GM21825 (cell line): ENCODE data around the gene PDCD4.

ENCODE experiments used
- ATAC-seq: cut with Tn5 transposase; IDR thresholded peaks from one replicate; pipeline ENCODE4 v1.9.1; 2021; ENCODE audit warnings: mild to moderate bottlenecking, moderate library complexity; ENCODE audit not compliant: unreplicated experiment

Gene PDCD4

DNA sequence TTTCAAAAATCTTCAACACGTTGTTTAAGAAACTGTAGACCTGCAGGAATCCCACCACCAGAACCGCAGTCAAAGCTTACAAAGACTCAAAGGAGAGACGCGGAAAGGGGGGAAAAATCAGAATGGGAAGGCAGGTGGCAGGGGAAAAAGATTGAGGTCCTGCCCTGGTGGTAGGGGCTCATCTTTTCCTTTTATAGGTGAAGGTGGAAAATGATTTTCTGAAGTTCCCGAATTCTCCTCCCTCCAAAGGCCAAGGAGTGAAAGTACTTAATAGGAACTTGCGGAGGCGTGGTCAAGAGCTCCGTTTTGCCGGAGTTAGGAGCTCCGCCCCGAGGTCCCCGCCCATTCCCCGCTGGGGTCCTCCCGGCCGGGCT, 46.5 kb downstream of the PDCD4 start:
- ATAC-seq: no peak

DNA sequence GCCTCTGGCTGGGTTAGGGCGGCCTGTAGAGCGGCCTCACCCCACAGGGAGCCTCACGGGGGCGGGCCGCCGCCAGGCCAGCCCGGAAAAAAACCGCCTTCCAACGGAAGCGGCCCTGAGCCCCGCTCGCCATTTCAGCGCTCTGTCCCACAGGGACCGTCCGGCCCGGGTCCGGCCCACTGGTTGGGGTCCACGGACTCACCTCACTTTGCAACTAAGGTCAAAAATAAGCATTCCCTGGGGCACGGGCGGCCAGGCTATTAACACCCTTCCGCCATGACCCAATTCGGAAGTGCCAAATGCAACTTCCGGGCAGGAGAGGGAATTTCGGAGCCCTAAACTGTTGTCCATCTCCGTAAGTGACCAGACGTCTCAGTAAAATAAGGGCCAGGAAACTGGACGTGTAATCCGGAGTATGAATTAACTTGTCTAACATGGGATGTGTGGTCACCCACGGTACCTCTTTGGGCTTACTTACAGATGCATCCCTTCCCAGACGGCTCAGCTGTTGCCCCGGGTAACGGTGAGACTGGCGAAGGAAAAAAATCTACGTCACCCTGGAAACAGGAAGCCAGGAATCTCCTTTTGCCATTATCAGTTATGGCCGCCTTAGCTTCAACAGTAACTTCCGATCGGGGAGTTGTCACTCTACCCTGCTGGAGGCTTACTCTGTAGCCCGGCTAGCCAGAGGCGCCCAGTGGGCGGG, 47.1 kb downstream of the PDCD4 start, which contains the start of gene BBIP1:
BBIP1 (minus strand) TSS at position 538 of the 706 bp plus-strand sequence. CDS start 1,023 bp downstream, outside the sequence.
- peak; percentile 83 for ATAC-seq

DNA sequence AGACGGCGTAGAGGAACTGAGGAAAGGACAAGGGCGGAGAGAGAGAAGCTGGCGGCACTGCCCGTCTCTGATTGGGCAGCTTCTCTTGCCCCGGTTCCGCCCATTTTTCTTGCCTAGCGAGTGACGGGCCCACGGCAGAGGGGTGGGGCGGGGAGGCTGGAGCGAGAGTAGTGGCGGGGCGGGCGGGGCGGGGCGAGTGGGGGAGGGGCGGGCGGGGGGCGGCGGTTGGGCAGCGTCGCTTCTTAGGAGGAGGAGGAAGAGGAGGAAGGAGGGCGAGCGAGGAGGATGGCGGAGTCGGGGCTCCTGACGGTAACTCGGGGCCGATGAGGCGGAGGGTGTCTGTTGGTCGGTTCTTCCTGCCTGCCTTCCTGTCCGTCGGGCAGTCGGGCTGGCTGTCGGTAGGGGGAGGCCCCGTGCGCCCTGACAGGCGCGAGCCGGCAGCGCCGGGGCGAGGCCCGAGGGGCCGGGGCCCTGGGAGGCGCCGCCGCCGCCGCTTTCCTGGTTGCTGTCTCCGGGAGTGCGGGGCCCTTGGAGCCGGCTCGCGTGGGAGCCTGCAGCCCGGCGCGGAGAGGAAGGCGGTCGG, 47.7 kb downstream of the PDCD4 start, which contains the start of gene SHOC2:
SHOC2 (plus strand) TSS at position 256 of the 583 bp plus-strand sequence. CDS start 44,755 bp downstream, outside the sequence.
- ATAC-seq: peak; percentile 3

DNA sequence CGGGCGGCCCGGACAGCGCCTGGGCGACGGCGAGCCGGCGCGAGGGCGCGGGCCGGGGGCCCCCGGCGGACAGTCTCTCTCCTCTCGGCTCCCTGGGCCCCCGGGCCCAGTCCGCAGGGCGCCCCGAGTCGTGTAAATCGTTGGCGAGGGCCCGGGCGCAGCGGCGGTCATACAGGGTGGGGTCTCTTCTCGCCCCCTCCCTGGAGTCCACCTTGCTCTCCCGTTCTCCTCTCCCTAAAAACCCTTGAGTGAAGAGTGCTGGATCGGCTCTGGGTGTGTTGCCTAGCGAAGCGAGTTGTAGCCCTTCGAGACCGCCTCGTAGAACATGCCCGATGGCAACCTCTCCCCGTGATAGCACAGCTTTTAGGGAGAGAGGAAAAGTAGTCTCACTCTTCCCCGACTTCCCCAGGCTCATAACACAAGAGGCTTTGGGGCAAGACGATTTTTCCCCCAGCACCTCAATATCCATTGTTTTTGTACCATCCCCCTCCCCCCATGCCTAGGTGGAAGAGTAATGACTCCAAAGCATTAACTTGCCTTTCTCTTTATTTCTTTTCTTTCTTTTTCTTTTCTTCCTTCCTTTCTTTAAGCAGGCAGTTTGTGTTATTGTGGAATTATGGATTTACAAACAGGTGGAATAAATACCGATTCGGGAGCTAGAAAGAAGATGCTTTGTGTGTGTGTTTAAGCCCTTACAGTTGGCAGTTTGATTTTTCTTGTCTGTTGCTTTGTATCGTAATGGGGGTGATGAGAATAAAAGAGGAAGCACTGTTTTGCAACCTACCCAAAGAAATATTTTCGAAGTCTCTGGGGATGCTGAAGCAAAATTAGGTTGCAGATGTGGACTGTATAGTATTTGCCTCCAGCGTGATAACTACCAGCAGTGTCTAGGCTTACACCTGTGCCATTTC, 48.5 kb downstream of the PDCD4 start:
- ATAC-seq: peak; percentile 24

DNA sequence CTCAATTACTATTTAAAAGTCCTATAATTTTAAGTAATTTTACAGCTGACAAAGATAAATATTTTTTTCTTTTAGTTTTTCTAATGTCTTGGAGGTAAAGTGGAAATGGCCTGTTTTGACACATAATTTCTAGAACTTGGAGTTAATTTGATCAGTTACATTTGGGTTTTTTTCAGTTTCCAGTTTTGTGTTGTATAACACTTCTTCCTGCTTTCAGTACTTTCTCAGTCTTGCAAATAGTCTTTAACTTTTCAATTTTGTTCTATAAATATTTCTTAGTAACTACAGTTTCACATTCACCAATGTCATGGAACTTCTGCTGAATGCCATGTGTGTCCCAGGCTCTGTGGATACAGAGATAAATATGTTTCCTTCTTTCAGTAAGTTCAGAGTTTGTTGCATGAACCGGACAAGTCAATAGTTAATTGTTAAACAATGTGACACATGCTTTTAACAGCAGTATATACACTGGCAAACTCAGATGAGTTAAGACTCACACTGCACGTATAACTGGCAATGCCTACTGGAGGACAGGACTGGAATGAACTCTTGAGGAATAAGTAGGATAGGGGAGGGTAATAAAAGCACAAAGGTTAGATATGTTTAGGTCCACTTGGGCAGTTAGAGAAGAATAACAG, 52.2 kb downstream of the PDCD4 start:
- peak; percentile 11 for ATAC-seq

DNA sequence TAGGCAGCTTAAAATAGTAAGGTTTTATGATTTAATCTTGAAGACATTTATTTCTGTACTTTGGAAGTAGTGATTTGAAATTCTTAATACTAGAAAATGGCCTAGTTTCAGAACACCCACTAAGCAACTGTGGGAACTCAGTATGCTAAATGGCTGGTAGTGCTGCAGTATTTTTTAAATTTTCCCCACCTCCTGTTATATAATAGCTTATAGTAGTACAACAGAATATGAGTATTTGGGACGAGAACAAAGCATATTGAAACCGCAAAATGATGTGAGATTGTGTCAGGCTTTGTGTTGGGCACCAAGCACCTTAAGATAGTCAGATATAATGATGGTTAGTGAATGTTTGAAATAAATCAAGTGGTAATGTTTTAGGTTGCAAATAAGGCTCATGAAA, 55.7 kb downstream of the PDCD4 start:
- no peak for ATAC-seq

DNA sequence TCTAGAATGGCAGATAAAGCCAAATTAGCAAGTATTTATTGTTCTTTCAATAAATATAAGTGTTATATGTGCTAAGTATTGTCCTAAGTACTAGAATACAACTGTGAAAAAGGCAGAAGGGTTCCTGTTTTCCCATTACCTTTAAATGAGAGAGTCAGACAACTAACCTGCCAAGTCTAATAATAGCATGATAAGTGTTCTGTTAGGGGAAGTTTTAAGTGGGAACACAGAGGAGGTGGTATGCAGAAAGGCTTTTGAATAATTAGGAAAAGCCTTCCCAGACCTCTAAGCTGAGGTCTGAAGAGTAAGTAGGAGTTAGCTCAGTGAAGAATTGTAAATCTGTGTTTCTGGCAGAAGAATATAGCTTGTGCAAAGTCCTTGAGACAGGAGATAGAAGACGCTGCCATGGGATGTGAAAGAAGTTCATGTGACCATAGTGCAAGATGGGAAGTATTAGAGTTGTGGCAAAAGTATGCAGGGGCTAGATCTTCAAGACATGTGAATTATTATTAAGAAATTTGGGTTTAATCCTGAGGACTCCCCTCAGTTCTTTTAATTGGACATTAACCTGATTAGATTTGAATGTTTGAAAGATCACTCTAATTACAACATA, 60.1 kb downstream of the PDCD4 start:
- no peak for ATAC-seq

DNA sequence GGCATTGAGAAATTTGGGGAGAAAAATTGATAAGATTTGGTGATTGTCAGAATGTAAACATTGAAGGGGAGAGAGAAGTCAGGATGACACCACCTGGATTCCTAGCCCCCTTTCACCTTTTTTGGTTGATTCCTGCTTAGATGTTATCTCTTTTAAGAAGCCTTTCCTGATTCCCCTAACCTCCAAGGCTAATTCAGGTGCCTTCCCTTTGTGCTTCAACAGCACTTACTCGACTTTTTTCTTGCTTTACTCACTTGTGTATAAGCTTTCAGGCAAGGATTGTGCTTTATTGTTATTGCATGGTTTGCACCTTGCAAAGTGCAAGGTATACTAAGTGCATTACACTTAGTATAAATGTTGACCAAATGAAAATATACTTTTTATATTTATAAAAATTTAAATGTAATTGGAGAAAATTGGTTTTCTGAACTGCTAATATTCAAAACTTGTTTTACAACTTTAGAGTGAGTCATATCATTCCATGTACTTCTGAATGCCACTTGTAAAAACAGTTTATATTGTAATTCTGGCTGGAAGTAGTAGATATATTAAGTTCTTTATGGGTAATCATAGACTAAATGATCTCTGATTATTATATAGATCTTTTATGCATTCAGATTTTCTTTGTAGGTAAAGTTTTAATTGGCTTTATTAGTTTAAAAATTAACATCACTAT, 60.9 kb downstream of the PDCD4 start:
- no peak for ATAC-seq

DNA sequence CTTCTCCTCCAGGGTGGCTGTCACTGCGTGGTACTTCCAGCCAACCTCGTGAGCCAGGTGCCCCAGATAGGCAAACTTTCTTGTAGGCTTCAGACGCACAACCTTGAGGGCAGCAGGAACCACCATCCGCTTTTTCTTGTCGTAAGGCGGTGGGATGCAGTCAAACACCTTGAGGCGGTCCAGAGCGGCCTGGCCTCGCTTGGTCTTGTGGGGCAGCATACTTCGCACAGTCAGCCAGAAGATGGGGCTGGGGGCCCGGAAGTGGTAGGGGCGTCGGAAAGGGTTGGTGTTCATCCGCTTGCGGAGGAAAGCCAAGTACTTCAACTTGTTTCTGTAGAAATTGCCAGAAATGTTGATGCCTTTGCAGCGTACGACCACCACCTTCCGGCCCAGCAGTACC, 65.0 kb downstream of the PDCD4 start:
- no peak for ATAC-seq

DNA sequence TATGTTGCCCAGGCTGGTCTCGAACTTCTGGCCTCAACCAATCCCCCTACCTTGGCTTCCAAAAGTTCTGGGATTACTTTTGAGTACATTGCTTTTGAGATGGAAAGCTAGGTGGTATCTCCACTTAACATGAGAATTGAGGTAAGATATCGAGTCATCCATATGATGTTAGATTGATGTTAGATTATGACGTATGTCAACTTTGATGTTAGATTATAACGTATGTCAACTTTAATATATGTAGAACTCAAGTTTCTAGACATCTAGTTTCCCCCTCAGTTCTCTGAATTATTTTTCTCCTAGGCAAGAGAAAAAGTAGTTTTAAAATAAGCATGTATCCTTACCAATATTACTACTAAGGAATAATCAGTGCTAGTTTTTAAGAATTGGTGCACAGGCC, 67.7 kb downstream of the PDCD4 start:
- no peak for ATAC-seq

DNA sequence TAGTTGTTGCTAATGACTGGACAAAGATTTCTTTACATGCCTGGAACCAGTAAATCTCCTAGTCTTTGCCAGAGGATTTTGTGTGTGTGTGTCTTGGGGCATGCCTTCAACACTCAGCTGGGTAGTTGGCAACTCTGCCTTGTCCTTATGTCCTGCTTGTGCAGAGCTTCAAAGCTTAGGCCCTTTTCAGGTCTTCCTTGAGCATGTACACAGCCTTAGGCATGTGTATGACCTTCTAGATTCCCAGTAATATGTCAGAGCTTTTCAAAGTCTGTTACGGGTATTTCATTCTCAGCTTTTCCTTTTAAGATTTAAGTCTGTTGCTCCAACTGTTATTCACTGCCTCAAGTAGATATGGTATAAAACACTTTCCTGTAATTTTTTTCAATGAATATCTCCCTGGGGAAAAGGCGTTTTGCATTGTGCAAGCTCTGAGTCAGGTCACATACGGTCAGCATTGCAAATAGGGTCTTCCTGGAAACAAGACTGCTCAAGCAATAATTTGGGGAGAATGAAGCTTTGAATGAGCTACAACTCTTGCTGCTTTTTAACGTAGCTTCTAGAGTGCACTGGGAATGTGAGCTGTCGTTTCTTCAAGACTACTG, 73.2 kb downstream of the PDCD4 start:
- ATAC-seq: no peak

DNA sequence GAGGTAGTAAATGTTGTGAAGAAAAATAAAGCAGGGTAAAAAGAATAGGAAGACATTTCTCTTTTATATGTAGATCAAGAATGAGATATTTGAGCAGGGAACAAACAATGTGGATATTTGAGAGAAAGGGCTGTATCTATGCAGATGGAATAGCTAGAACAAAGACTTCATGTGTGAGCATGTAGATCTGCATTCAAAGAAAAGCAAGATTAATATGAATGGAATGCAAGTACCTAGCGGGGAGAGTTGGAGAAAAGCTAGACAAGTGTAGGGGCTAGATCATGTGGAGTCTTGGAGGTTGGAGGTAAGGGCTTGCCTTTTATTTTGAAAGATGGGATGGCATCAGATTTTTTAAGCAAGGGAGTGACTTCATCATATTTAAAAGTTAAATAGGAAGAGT, 74.8 kb downstream of the PDCD4 start:
- ATAC-seq: no peak

DNA sequence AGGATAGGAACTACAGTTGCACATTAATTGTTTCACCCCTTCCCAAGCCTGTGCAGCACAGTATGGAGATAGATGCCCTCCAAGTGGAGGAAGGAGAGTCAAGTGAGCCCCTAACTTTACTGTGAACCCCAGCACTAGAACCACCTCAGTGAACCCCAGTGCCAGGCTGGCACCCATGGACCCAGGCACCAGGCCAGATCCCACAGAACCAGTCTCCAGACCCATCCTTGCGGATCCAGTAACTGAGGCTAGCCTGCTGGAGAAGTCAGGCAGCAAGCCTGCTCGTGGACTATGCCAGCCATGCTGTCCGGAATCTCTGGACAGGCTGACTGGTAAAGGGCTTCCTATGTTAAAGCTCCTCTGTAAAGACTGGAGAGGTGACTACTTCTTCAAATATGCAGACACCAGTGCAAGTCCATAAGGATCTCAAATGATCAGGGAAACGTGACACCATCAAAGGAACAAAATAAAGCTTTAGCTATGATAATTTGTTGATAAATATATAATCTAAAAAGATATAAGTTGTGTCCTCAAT, 75.4 kb downstream of the PDCD4 start:
- ATAC-seq: no peak
